GM21825 (cell line): ENCODE results near the gene DDHD1.

Source experiments
- ATAC-seq: cut with Tn5 transposase; IDR thresholded peaks from one replicate; pipeline ENCODE4 v1.9.1; 2021; ENCODE audit warnings: mild to moderate bottlenecking, moderate library complexity; ENCODE audit not compliant: unreplicated experiment

Gene DDHD1

DNA sequence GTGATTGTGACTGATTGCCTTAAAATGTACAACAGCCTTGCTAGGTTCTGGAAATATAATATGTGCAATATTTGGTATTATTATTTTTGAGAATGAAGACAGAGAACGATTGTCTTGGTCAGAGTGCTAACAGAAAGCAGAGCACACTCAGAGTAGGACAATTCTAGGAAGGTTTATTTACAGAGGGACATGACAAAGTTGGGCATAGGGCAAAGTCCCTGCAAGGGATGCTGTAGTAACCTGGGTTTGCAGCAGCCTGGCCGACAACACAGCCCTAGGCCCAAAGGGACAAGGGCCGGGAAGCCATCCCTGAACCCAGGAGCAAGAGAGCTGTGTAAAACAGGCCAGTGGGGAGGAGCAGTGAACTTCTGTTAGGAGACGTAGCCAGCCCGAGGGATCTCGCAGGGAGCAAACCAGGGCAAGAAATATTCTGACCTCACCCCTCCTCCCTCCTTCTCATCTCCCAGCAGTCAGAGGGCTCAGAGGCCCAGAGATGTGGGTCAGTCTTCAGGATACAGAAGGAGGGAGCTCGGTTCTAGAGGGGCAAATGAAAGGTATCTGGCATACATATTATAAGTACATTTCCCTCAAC, 151.2 kb downstream of the DDHD1 start:
- ATAC-seq, result no peak

DNA sequence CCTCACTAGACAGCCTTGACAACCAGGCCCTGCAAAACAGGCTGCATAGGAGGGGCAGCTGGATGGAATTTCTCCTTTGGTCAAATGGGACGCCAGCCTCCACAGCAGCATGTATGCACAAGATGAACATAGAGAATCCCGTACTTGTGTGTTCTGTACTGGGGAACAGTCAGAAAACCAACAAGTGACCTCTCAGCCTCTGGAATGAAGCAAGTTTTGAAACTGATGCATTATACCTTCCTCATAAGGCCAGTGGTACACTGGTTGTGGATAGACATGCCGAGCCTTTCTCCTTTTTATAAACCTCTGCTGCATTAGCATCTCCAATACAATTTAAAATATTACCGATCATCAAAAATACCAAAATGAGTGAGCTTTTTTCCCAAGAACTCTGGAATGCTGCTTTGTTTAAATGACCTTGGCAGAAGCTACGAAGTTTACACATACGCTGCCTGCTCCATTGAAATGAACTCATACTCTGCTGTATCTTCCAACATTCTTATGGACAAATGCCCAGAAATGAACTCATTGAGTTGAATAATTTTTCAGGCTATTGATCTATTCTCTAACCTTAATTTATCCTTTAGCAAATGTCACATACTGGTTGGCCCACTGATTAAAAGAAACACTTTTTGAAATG, 154.6 kb downstream of the DDHD1 start:
- no peak for ATAC-seq

DNA sequence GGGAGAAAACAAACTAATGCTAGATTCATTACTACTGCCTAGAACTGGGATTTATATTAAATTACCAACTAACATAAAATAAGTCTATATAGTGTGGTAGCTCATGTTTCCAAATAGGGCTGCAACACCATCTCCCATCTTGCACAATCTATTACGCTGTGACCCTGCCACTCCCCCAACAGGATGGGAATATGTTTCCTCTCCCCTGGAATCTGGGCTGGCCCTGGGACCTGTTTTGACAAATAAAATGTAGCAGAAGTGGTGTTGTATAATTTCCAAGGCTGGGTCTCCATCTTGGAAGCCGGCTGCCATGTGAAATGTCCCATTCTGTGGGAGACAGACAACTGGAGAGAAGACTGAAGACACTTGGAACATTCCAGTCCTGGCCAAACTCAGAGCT, 156.6 kb downstream of the DDHD1 start:
- no peak for ATAC-seq

DNA sequence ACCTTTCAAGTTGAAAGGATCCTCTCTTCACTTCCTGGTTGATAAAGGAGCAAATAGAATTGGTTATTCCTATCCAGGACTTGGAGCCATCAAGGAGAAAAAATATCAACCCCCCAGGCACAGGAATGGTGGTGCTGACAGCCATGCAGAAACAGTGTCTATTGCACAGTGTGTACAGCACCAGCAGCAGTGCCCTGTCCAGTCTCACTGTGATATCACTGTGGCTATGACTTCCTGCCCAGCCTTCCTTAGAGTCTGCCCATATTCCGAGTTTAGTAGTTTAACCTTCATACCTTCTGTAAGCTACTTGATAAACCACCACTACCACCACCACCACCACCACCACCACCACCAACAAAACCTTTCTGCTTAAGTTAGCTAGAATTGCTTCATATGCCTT, 157.1 kb downstream of the DDHD1 start:
- no peak for ATAC-seq

GRCh38 chr14:52992236-52992870, 160.8 kb downstream of the DDHD1 start:
- ATAC-seq, result no peak

GRCh38 chr14:52988139-52988538, 165.0 kb downstream of the DDHD1 start:
- ATAC-seq, result no peak

GRCh38 chr14:52987514-52987913, 165.6 kb downstream of the DDHD1 start:
- ATAC-seq, result no peak

DNA sequence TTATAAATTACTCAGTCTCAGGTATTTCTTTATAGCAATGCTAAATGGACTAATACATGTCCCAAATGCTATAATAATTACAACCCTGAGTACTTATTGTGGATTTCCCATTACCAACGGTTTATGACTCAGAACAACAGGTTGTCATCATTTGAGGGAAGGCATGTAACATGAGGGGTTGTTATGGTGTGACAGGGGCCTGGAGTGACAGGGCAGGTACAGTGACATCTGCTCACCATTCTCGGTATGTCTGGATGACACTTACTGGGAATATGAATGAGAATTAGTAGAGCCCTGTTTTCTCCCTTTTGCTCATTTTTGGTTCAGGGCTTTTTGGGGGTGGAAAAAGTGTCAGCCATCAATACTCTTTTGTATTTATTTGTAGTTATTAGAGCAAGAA, 166.1 kb downstream of the DDHD1 start:
- ATAC-seq, result no peak
